ENCODE results near the gene CEP250.

CEP250 gene

DNA sequence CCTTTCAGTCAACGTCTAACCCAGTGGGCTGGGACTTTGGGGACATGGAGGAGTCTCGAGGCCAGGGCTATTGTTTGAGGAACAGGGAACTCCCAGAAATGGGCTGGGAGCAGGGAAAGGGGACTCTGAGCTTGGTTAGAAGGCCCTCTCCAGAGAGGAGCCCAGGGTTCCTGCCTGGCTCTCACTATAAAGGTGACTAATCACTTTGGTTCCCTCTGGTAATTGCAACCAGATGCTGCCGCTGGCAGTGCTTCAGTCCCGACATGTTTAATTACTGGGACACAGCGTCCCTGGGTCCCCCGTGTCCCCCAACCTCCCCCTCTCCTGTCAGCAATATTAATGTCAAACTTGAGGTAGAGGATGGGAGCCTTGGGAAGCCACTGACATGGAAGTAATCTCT lies 12.4 kb upstream of the CEP250 start (continued):
- 0 out of 2 replicates have a peak, but pooled peaks have one; percentile 13 for TF ChIP-seq TSHZ1 (tag by site-specific recombination; IDR thresholded peaks at IDR 0.05; ENCODE audit: borderline replicate concordance)
- TF ChIP-seq PRDM10 (tag by site-specific recombination; IDR thresholded peaks at IDR 0.05), result peak; percentile 57
- peak; percentile 26; the same call in 1 of the 2 replicates for TF ChIP-seq ZNF398 (tag by site-specific recombination; IDR thresholded peaks at IDR 0.05)
- no peak for TF ChIP-seq INSM2 (tag by site-specific recombination; IDR thresholded peaks at IDR 0.05)
- TF ChIP-seq, protein P1, sequence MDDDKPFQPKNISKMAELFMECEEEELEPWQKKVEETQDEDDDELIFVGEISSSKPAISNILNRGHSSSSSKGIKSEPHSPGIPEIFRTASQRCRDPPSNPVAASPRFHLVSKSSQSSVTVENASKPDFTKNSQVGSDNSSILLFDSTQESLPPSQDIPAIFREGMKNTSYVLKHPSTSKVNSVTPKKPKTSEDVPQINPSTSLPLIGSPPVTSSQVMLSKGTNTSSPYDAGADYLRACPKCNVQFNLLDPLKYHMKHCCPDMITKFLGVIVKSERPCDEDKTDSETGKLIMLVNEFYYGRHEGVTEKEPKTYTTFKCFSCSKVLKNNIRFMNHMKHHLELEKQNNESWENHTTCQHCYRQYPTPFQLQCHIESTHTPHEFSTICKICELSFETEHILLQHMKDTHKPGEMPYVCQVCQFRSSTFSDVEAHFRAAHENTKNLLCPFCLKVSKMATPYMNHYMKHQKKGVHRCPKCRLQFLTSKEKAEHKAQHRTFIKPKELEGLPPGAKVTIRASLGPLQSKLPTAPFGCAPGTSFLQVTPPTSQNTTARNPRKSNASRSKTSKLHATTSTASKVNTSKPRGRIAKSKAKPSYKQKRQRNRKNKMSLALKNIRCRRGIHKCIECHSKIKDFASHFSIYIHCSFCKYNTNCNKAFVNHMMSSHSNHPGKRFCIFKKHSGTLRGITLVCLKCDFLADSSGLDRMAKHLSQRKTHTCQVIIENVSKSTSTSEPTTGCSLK (tag by site-specific recombination; IDR thresholded peaks at IDR 0.05), result no peak
- 0 out of 2 replicates have a peak, but pooled peaks have one; percentile 12 for TF ChIP-seq SP2 (tag by site-specific recombination; IDR thresholded peaks at IDR 0.05)
- TF ChIP-seq ZFP37 (tag by site-specific recombination; IDR thresholded peaks at IDR 0.05), result no peak

DNA sequence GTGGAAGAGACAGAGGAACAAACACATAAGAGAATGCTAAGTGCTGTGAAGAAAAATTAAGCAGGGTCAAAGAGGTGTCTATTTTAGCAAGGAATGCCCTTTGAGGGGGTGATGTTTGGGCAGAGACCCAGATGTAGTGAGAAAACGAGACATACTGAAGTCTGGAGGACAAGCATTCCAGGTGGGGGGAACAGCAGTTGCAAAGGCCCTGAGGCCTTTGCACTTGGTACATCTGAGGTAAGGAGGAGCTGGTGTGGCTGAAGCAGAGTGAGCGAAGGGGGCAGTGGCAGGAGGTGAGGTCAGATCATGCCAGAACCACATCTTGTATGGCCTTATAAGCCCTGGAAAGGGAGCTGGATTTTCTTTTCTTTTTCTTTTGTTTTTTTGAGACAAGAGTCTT lies 11.2 kb upstream of the CEP250 start:
- no peak overlapping the region for H3K27ac ChIP-seq (ENCODE audit: extremely low read depth, low read depth, low read length)
- no peaks in the 10 kb centered on the region for H3K36me3 ChIP-seq (ENCODE audit: control insufficient read depth in 2 of 2, insufficient read depth in 1 of 2, low read length in 2 of 2)
- POLR2A ChIA-PET, result interaction anchor here (3.7 kb wide), 1 partner anchor 11 kb away, joined by 10 read pairs; the partner anchor contains the start of gene CEP250
- H3K4me1 ChIP-seq (ENCODE audit: control insufficient read depth, insufficient read depth, low read length), result no peaks in the 10 kb centered on the region
- TF ChIP-seq ZNF121 (tag by site-specific recombination; IDR thresholded peaks at IDR 0.05), result peak; percentile 48; the same call in 1 of the 2 replicates
- TF ChIP-seq ZNF623 (tag by site-specific recombination; IDR thresholded peaks at IDR 0.05), result peak; percentile 78
- no peak for TF ChIP-seq TCF7L2 (IDR thresholded peaks at IDR 0.05; ENCODE audit: borderline replicate concordance, low read depth, low read length)
- CTCF ChIA-PET, result interaction anchor here (0.7 to 7.4 kb wide), 2 partner anchors 107 to 139 kb away, joined by 3 to 90 read pairs; no protein-coding TSS in a partner anchor
- no peaks in the 10 kb centered on the region for H3K9me3 ChIP-seq (ENCODE audit: control insufficient read depth, insufficient read depth, low read depth, low read length)
- H3K4me3 ChIP-seq (ENCODE audit: low read depth, low read length), result no peak overlapping the region

Measured in HEK293 (cell line).